K562 (cell line): ENCODE data around the gene CCNB1. TPM values are rescaled to one million over a fixed set of nuclear protein-coding genes. Genes with fewer than 3 reads are reported as not detected.

ENCODE experiments used
- BCOR ChIP-seq: fragments of 450-650 bp; IDR thresholded peaks from 2 replicates; pipeline ENCODE4 v1.6.1; 2016
- BRD9 ChIP-seq: fragments of 450-650 bp; IDR thresholded peaks from 2 replicates; pipeline ENCODE4 v1.6.1; 2018; ENCODE audit warnings: low read depth; ENCODE audit not compliant: partially characterized antibody
- CSDE1 ChIP-seq, 2 experiments: fragments of 450-650 bp; IDR thresholded peaks; 2 replicates each; pipeline ENCODE4 v1.6.1; 2016; ENCODE audit warnings: mild to moderate bottlenecking in 1 of 2
- E2F8 ChIP-seq: fragments of 450-650 bp; IDR thresholded peaks from 2 replicates; pipeline ENCODE4 v1.7.1; 2018; ENCODE audit warnings: mild to moderate bottlenecking, low read depth; ENCODE audit not compliant: partially characterized antibody
- EGR1 ChIP-seq: fragments of 450-650 bp; conservative IDR thresholded peaks from 2 replicates; pipeline ENCODE4 v1.6.1; 2017; ENCODE audit warnings: mild to moderate bottlenecking
- FOXK1 ChIP-seq: sonication (generic); formaldehyde crosslinking; IDR thresholded peaks from 2 replicates; pipeline ENCODE4 v1.8.0; 2022; ENCODE audit warnings: missing genetic modification reagents, mild to moderate bottlenecking, borderline replicate concordance
- HCFC1 ChIP-seq: IDR thresholded peaks from 2 replicates; pipeline ENCODE4 v1.6.1; 2012; ENCODE audit warnings: low read depth, low read length, improper control_type of control experiment
- HMGN3 ChIP-seq: IDR thresholded peaks from 2 replicates; pipeline ENCODE4 v1.6.1; 2011; ENCODE audit warnings: borderline replicate concordance, low read depth, mild to moderate bottlenecking, mixed read lengths, low read length; ENCODE audit not compliant: insufficient read length; ENCODE audit errors: extremely low read depth
- PHB ChIP-seq: fragments of 250-450 bp; sonication (Bioruptor Pico); IDR thresholded peaks from 2 replicates; pipeline ENCODE4 v1.5.0; 2021
- RBBP5 ChIP-seq: fragments of 200-600 bp; sonication (generic); IDR thresholded peaks from 2 replicates; pipeline ENCODE4 v1.6.1; 2012; ENCODE audit warnings: borderline replicate concordance, mild to moderate bottlenecking, low read length, control low read depth, inconsistent platforms; ENCODE audit not compliant: insufficient read depth, poor library complexity, severe bottlenecking
- TBP ChIP-seq: optimal IDR thresholded peaks from 2 replicates; pipeline ENCODE3; 2011; ENCODE audit warnings: low read depth, low read length, improper control_type of control experiment
- TCF3 ChIP-seq: sonication (generic); formaldehyde crosslinking; IDR thresholded peaks from 2 replicates; pipeline ENCODE4 v1.4.0; 2020; ENCODE audit warnings: mild to moderate bottlenecking, missing genetic modification reagents
- THRA ChIP-seq: fragments of 450-650 bp; IDR thresholded peaks from 2 replicates; pipeline ENCODE4 v1.6.1; 2017; ENCODE audit warnings: mild to moderate bottlenecking, moderate library complexity
- ZMIZ1 ChIP-seq, 2 experiments: fragments of 150-350 bp in 1 of 2; IDR thresholded peaks; 2 replicates each; pipeline ENCODE4 v1.6.1; 2012 to 2016; ENCODE audit warnings: low read depth in 2 of 2, low read length in 2 of 2, mild to moderate bottlenecking in 1 of 2, moderate library complexity in 1 of 2
- polyA plus RNA-seq, 8 experiments: library from polyadenylated mRNA; depleted of rRNA in 4 of 8; stranded (reverse) in 5 of 8; unstranded in 3 of 8; fragments of >200 nt; fragmentation: Nextera tagmentation in 2 of 8; fragmentation: Illumina TruSeq in 1 of 8; extraction: Ambion mirVana in 2 of 8; extraction: Trizol in 1 of 8; gene quantifications; 2 replicates each; pipeline versions ENCODE4 v1.2.1 to v1.2.3, GENCODE V29; 2011 to 2014; ENCODE audit warnings: inconsistent platforms in 1 of 8, missing spikeins in 1 of 8
- total RNA-seq, 7 experiments: library from RNA; depleted of rRNA in 6 of 7; stranded (reverse); fragments of >200 nt in 6 of 7; fragmentation: Illumina TruSeq in 2 of 7; extraction: Trizol in 2 of 7; gene quantifications; 2 replicates each; pipeline versions ENCODE4 v1.2.1 to v1.2.3, GENCODE V29; 2011 to 2021; ENCODE audit warnings: low replicate concordance in 1 of 7

The CCNB1 gene
- total and polyA plus RNA-seq, 9 of the 15 experiments (the other 6 are each of a cell fraction or from before 2014, with no cell fraction given): 165 to 679 (median 271) TPM

- TF ChIP-seq EGR1 (peak; percentile 82), HMGN3 (peak; percentile 52), HCFC1 (peak; percentile 54), THRA (peak; percentile 49; the same call in 1 of the 2 replicates), RBBP5 (peak; percentile 89), E2F8 (peak; percentile 100), CSDE1 (IDR thresholded peaks at IDR 0.05) (peak in 1 of 2 experiments; percentile 69; a peak in 2 of 4 replicates), TBP (peak; percentile 86), ZMIZ1 (IDR thresholded peaks at IDR 0.05; ENCODE audit: low read depth in 2 of 2, low read length in 2 of 2) (0 out of 4 replicates have a peak, but pooled peaks of 1 of the 2 experiments have one; percentile 27), BCOR (peak; percentile 34; the same call in 1 of the 2 replicates), PHB (CRISPR knock-in tag) (no peak), BRD9 (peak; percentile 34), TCF3 (CRISPR knock-in tag) (0 out of 2 replicates have a peak, but pooled peaks have one; percentile 10), FOXK1 (CRISPR knock-in tag) (no peak)
These were observed 22.5 kb downstream of the CCNB1 start, which contains the start of gene CENPH (continued) for GRCh38 chr5:69189162-69190086.
